GM18526 (cell line): ENCODE data around the gene CSF1.

Experiments
- POLR2A ChIP-seq: IDR thresholded peaks from 3 replicates; pipeline ENCODE4 v1.6.1; 2011; ENCODE audit not compliant: insufficient read length; ENCODE audit errors: extremely low read depth

The CSF1 gene

DNA sequence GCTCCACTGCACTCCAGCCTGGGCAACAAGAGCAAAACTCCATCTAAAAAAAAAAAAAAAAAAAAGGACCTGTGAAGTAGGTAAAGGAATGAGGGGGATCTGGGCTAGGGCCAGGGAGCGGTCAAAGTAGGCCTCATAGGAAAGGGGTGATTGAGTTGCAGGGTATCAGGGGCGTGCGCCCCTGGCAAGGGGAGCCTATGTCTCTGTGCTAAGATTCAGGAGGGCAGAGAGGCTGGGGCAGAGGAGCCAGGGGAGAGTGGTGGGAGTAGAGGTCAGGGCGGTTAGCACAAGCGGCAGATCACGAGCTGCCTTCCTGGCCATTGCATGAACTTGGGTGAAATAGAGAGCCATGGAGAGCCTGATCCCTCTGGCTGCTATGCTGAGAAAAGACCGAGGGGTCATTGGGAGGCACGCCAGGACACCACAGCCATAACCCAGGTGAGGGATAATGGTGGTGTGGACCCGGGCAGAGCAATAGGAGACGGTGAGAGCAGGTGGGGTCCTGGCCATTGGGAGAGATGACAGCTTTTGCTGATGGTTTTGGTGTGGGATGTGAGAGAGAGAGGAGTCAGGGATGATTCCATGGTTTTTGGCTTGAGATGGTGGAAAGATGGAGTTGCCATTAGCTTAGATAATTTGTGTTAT lies 30.6 kb upstream of the CSF1 start:
- no peak for TF ChIP-seq POLR2A

DNA sequence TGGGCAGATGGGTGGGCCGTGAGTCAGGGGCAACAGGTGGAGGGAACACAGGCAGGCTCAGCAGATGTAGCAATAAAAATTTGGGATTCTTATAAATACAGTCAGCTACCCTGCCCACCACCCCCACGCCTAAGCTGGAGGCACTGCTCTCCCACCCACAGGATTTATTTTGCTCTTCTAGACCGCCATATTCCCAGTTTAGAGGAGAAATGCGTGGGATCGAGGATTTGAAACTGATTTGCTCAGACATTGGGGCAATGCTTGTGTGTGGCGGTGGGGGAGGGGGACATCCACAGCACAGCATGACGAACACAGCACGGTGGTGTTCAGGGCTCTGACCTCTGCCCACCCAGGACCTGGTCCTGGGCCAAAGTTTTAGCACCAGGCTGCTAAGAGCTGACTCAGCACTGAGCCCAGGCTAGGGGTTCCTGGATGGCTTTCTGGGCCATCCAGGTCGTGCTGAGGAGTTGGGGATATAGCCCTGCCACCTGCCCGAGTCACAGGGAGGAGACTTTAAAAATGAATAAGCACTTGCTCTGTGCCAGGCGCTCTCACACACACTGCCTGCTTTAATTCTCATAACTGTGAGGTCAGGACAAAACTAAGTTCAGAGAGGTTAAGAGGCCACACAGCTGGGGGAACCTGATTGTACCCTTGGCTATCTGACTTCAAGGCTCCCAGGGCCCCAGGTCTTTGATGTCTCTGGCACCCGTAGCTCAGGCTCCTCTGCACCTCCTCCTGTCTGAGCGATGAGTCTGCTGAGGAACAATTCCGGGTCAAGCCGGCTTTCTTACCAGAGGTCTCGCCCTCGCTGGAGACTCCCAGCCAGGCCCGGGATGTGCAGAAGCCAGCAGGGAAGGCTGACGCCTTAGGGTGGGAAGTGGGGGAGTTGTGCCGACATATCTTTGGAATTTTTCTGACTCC lies 29.4 kb upstream of the CSF1 start:
- no peak for TF ChIP-seq POLR2A

DNA sequence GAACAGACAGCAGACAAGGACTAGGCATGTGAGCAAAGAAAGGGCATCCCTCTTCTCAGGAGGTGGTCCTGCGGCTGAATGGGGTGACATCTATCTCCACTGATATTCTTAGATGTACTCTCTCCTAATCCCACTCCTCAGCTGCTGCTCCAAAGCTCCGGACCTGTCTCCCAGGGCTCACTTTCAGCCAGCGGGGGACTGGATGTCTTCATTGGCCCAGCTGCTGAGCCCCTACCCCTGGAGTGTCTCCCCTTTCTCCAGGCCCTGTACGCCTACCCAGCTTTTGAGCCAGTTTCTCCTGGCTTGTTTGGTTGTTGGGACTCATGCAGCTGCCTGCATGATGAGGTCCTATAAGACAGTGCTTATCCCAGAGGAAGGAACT lies 28.8 kb upstream of the CSF1 start:
- no peak for TF ChIP-seq POLR2A

DNA sequence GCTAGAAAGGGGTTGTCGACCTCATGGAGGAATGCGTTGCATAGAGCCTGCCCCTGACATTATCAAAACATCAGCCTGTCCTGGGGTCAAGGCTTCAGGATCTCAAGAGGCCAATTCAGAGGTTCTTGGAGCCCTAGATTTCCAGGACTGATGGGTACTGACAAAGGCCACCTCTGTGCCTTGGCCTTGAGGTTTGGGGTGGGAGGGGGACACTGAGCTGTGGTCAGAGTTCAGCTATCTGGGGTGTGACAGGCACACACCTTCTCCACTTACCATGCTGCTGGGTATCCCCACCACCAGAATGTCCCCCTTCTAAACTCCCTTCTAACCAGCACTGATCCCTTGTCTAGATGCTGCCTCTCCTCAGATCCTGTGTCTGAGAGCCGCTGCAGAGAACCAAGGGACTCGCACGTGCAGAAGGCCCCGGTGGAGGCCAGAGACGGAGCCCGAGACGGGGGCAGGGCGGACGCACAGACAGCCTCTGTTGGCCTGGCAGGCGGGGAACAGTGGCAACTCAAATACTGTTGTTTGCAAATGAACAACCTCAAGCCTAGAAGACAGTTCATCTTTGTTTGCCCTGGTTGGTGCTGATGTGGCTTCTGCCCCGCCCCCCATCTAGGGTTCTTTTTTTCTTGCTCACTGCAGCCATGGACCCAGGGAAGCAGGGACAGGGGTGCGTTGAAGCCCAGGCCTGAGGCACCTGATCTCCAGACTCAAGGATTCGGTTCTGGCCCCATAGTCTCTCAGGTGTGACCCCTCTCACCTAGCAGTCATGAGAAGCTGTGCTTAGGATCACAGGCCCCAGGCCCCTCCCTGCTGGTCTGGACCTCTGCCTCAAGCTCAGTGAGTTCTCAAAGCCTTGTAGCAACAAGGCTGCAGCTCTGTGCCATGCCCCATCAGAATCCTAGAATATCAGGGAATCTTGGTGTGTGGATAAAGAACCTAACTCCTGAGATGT lies 28.1 kb upstream of the CSF1 start:
- no peak for TF ChIP-seq POLR2A

DNA sequence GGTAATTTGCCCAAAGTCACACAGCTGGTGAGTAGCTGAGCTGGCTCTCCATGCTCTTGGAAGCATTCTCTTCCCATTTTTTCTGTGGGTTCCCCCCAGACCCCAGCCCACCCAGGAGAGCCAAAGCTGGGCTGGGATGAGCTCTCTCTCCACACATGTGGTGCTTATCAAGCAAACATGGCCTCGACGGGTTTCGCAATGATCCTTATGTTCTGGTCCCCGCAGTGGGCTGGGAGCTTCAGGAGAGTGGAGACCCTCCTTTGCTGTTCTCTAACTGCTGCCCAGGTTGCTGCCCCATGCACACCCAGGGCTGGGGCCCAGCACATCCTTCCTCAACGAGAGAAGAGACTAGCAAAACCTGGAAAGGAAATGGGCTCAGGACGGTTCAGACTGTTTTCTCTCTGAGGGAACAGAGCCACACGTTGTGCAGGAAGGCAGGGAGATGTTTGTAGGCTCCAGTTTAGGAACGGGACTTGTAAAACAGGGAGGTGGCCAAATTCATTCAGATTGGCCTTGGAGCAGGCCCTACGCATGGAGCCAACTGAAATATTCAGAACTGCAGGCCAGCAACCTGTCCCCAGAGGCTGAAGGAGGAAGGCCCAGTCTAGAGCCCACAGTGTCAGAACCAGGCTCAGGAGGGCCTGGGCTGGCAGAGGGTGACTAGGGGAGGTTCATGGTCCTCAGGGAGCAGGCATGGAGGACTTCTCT lies 27.2 kb upstream of the CSF1 start:
- TF ChIP-seq POLR2A = no peak

DNA sequence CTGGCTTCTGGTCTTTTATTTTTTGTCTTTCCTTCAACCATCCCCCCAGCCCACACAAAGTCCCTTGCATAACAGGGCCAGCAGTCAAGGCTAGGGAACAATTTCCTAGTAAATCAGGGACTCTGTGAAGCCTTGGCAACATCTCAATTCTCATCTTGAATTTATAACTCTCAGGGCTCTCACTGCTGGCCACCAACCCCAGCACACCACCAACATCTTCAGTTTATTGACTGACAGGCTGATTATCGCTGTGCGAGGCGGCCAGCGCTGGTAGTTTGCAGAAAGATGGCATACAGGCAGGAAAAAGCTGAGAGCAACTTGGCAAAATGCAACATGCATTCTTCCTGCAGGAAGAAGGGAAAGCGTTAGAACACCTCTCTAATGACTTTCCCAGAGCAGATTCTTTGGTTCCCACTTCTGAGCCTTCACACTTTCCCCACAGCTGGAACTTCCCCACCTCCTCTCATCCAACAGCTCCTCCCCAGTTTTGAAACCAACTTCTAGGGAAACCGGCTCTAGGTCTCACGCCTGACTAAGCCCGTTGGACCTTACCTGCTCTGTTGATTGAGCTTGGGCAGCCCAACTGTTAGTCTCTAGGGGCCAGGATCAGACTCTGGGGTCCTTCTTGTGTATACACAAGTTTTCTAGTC lies 26.3 kb upstream of the CSF1 start:
- no peak for TF ChIP-seq POLR2A

DNA sequence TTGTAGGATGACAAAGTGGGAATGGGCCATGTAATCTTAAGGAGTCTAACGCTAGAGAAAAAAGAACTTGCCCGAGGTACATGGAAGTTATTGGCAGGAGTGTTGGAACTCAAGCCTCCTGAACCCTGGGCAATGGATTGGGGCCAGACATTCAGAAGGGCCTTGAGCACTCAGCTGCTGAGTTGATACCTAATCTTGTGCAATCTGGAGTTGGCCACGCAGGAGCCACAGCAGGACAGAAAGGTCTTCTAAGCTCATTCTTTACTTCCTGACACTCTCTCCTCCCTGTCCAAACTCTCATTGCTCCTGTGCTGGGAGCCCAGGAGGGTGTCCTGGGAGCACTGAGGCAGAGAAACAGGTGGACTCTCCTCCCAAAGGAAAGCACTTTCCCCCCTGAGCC lies 25.1 kb upstream of the CSF1 start:
- TF ChIP-seq POLR2A = no peak

DNA sequence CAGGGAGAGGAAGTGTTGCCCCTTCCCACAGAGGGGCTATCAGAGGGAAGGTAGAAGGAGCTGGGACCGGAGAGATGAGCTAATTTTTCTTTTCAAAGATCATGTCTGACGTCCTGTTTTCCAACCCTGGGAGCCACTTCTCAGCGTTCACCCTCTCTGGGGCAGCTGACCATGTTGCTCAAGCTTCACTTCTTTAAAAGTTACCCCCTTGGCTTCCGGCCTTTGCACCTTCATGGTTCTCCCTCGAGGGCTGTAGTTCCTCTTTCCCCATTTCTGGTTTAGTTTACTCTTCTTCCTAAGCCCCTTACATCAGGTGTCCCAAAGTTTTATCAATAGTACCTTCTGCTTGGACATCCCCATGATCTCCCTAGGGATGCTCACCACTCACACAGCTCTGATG lies 23.8 kb upstream of the CSF1 start:
- TF ChIP-seq POLR2A = no peak

DNA sequence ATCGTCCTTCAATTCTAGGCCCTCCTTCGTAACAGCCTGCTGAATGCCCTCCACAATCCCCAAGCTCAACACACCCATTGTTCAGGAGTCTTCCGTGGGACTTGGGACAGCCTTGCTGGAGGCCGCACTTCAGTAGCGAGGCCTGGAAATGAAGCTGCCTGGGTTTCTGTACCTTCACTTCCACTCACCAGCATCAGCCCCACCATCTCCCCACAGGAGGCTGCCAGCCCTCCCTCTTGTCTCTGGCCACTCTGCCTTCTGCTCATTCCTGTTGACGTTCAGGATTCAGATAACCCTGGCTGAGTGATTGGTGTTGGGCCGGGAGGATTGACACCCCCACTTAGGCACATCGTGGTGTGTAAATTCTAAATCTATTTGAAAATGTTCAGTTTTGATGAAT lies 23.4 kb upstream of the CSF1 start:
- no peak for TF ChIP-seq POLR2A

DNA sequence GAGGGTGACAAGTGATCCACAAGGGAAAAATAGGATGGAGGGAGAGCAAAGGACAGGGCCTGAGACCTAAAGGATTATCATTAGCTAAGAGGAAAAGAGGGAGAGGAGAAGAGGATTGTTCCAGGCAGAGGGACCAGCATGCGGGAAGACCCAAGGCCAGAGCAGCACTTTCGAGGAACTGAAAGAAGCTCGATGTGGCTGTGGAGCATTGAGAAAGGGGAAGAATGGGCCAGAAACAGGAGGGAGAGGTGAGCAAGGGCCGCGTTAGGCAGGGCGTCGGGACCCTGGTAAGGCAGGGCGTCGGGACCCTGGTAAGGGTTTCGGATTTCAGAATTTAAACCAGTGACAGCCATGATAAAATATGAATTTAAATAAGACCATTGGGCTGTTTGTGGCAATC lies 22.8 kb upstream of the CSF1 start:
- no peak for TF ChIP-seq POLR2A

DNA sequence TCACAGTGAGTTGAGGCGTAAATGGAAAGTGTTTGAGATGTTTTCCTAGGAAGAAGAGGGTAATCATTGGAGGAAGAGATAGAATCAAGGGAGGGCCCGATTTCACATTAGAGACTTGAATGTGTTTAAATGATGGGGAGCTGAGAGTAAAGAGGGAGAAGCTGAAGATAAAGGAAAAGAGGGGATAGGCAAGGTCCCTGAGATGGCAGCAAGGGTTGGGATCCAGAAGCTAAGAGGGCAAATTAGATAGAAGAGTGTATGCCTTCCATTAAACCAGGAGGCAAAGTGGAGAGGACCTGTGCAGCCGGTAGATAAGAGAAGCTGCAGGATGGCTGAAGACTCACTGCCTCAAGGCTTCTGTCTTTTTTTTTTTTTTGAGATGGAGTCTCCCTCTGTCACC lies 21.6 kb upstream of the CSF1 start:
- TF ChIP-seq POLR2A = no peak

DNA sequence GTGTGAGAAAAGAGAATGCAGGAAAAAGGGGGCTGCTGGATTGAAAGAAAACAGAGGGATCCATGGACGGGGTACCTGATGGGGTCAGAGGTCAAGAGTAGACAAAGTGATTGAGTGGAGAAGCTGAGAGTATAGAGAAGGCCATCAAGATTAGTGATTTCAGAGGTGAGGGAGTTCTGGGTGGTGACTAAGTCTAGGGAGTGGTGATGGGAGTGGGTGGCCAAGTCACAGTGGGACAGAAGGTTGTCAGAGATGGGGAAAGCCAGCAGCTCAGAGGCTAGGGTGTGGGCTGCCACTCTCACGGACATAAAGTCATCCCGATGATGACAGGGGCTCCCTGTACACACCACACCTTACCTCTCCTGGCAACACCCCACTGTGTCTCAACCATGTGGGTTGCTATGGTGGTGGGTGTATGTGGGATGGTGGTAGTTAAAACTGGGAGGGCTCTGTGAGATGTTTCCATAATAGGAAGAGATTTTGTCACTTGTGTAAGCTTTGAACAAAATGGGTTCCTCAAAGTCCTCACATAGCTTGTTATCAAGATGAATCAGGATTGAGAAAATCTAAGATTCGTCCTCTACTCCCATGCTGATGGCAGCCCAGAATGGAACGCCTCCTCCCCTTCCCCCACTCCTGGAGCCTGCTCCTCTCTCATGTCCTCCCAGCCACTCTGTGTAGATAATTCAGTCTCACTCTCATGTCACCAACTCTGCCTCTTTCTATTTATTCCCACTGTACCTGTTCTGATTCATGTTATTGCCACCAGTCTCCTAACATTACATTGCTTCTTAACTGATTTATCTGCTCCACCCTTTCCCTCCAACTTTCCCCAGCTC lies 20.3 kb upstream of the CSF1 start:
- TF ChIP-seq POLR2A = no peak

DNA sequence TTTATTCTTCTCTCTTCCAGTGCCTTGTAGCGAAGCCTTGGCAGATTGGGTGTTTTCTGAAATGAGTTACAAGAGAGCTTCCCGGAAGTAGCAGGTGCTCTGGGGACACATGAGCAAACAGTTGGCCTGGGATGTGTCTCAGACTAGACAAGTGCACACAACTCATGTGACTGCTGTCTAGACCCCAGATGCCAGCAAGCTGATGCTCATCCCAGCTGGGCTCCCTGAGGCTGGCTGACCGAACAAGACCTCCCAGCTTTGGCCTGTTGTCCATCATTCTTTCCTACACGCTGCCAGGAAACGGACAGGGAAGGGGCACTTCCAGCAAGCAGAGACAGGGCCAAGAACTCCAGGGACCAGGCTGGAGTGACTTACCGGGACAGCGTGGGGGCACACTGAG lies 18.7 kb upstream of the CSF1 start:
- TF ChIP-seq POLR2A = no peak
